ENCODE measurements around the gene STX18. TPM values are rescaled to one million over a fixed set of nuclear protein-coding genes. Genes with fewer than 3 reads are reported as not detected.

The STX18 gene
- total RNA-seq, 6 experiments from 2014 or later: 27.5 to 37.1 (median 29.8) TPM

DNA sequence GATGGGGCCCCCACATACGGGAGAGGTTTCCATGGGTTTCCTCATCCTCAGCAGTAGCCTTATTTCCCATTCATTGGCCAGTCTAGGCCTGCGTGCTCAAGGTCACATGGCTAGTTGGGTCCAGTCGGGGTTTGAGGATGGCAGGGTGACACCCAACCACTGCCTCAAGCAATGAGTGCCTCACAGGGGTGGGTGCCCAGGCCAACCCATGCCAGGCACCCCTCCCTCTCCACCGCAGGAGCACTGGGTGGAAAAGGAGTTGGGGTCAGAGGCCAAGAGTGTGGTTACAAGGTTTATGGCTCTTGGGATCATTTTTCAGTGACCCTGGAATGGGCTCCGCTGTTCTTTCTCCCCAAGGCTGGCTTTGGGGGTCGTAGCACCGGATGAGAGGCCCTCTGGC lies 151.8 kb downstream of the STX18 start:
- H3K27me3 Mint-ChIP-seq (ENCODE audit: insufficient read depth): peaks cover 34% of the 10 kb centered on the region
- no peak overlapping the region for H3K4me3 Mint-ChIP-seq
- no peaks in the 10 kb centered on the region for H3K36me3 Mint-ChIP-seq (ENCODE audit: low read depth)
- H3K9me3 Mint-ChIP-seq: no peaks in the 10 kb centered on the region
- no peak for DNase-seq
- TF ChIP-seq, protein P1, sequence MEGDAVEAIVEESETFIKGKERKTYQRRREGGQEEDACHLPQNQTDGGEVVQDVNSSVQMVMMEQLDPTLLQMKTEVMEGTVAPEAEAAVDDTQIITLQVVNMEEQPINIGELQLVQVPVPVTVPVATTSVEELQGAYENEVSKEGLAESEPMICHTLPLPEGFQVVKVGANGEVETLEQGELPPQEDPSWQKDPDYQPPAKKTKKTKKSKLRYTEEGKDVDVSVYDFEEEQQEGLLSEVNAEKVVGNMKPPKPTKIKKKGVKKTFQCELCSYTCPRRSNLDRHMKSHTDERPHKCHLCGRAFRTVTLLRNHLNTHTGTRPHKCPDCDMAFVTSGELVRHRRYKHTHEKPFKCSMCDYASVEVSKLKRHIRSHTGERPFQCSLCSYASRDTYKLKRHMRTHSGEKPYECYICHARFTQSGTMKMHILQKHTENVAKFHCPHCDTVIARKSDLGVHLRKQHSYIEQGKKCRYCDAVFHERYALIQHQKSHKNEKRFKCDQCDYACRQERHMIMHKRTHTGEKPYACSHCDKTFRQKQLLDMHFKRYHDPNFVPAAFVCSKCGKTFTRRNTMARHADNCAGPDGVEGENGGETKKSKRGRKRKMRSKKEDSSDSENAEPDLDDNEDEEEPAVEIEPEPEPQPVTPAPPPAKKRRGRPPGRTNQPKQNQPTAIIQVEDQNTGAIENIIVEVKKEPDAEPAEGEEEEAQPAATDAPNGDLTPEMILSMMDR (IDR thresholded peaks at IDR 0.05): no peak
- H3K4me1 Mint-ChIP-seq (ENCODE audit: low read depth): no peaks in the 10 kb centered on the region; the same call in 1 of the 2 replicates
- H3K27ac Mint-ChIP-seq: no peak overlapping the region

GRCh38 chr4:4388836-4389575 lies 152.8 kb downstream of the STX18 start:
- TF ChIP-seq, protein P1 (IDR thresholded peaks at IDR 0.05): no peak
- Mint-ChIP-seq H3K36me3 (ENCODE audit: low read depth) (no peaks in the 10 kb centered on the region), H3K4me3 (no peak overlapping the region), H3K9me3 (no peaks in the 10 kb centered on the region), H3K27me3 (ENCODE audit: insufficient read depth) (peaks cover 33% of the 10 kb centered on the region), H3K4me1 (ENCODE audit: low read depth) (no peaks in the 10 kb centered on the region), H3K27ac (no peak overlapping the region)
- no peak for DNase-seq

DNA sequence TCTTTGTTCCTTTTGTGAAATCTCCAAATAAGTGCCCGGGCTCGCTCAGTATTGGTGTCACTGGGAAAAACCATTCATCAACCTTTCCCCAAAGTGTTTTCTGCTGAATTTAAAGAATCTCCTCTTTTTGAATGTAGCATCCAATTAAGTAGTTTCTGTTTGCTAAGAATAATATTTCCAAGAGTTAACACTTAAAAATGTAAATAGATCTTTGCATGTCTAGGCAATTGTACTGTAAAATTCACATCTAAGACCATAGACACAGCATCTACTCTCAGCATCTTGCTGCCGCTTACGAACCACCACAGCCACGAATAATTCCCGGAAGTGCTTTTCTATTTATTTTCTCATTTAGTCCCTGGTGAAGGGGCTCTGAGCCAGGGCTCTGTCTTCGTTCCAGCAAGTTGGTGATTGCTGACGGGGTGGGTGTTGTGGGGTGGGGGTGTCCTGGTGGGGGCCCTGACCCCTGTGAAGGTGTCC lies 153.5 kb downstream of the STX18 start:
- peak overlapping the region; percentile 5; the same call in 1 of the 2 replicates for H3K4me3 Mint-ChIP-seq
- H3K27ac Mint-ChIP-seq: no peak overlapping the region
- TF ChIP-seq, protein P1 (IDR thresholded peaks at IDR 0.05): no peak
- no peak for DNase-seq
- H3K27me3 Mint-ChIP-seq (ENCODE audit: insufficient read depth): peaks cover 35% of the 10 kb centered on the region
- no peaks in the 10 kb centered on the region for H3K9me3 Mint-ChIP-seq
- no peaks in the 10 kb centered on the region for H3K4me1 Mint-ChIP-seq (ENCODE audit: low read depth)
- H3K36me3 Mint-ChIP-seq (ENCODE audit: low read depth): no peaks in the 10 kb centered on the region

DNA sequence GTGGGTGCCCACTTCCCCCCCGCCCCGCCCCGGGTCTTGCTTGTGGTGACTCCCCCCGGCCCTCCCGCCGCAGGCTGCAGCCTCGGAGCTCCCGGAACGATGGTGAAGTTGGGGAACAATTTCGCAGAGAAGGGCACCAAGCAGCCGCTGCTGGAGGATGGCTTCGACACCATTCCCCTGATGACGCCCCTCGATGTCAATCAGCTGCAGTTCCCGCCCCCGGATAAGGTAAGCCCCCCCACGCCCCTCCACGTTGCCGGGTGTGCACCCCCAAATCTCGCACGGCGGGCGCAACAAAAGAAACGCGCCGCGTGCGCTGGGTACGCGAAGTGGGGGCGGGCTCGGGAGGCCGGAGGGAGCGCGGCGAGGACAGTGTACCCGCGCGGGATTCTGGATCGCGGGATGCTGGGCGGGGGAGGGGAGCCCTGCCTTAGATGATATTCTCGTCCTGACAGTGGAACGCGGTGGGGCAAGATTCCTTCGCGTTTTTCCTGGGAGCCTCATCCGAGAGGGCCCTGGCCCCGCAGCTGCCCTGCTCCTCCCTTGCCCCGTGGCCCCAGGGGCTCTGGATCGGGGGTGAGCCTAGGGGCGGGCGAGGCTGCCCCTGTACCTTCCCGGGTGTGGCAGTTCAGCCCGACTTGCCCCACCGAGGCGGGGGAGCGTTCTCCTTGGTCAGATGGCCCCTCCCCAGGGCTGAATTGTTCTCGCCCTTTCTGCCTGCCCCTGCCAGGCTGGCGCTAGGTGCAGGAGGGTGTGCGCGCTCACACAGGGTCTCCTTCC lies 154.1 kb downstream of the STX18 start:
- no peak overlapping the region for H3K27ac Mint-ChIP-seq
- H3K36me3 Mint-ChIP-seq (ENCODE audit: low read depth): no peaks in the 10 kb centered on the region
- H3K27me3 Mint-ChIP-seq (ENCODE audit: insufficient read depth): peaks cover 41% of the 10 kb centered on the region
- H3K9me3 Mint-ChIP-seq: no peaks in the 10 kb centered on the region
- no peaks in the 10 kb centered on the region for H3K4me1 Mint-ChIP-seq (ENCODE audit: low read depth)
- TF ChIP-seq, protein P1 (IDR thresholded peaks at IDR 0.05): no peak
- no peak for DNase-seq
- H3K4me3 Mint-ChIP-seq: 0 out of 2 replicates have a peak overlapping the region, but pooled peaks have one; percentile 5

DNA sequence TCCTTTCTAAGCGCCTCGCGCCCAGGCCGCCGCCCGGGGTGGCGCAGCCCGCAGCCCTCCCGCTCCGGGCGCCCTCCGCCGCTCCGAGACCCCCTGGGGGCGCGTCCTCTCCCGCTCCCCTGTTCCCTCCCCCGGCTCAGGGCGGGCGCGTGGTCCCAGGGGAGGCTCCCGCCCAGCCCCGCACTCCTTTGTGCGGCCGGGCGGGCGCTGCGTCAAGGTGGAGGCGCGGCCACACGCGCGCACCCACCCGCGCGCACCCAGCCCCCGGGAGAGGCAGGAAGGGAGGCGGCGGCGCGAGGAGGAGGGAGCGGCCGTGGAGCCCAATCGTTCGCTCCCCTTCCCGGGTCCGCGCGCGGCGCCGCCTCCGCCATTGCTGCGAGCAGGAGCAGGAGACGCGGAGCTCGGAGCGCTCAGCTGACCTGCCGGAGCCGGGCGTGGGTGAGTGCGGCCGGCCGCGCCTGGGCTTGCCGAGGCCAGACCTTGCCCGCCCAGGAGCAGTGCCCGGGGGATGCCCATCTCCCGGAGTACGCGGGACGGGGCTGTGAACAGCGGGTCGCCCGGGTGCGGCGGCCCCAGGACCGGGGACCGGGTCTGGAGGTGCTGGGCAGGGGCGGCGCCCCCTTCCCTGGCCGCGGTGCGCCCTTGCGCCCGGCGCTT lies 155.0 kb downstream of the STX18 start, which contains the start of gene NSG1:
Gene NSG1, plus strand, starts transcription at position 367 of the 657 bp plus-strand sequence. CDS start 528 bp downstream, outside the sequence.
- Mint-ChIP-seq H3K27ac (no peak within 1 kb of the TSS), H3K4me3 (peak within 1 kb of the TSS; percentile 43), H3K9me3 (no peaks in the 10 kb centered on the region), H3K27me3 (ENCODE audit: insufficient read depth) (peaks cover 43% of the 10 kb centered on the region), H3K4me1 (ENCODE audit: low read depth) (no peaks in the 10 kb centered on the region), H3K36me3 (ENCODE audit: low read depth) (no peaks in the 10 kb centered on the region)
- TF ChIP-seq, protein P1 (IDR thresholded peaks at IDR 0.05): no peak
- no peak for DNase-seq

Data from HFFc6 (cell line).